Transverse colon (tissue), 4 donors: ENCODE results near the gene HMX1.

ENCODE experiments used
- CTCF ChIP-seq, 5 experiments: fragments of 200-600 bp in 3 of 5; fragments of 450-650 bp in 2 of 5; sonication (generic) in 3 of 5; IDR thresholded peaks; 1 replicate in 2 of 5; 2 replicates in 3 of 5; pipeline ENCODE4 v1.5.1; 2016 to 2017; ENCODE audit warnings: antibody characterized with exemption in 5 of 5, inconsistent platforms in 3 of 5, mild to moderate bottlenecking in 2 of 5, moderate library complexity in 1 of 5
- EP300 ChIP-seq: sonication (generic); formaldehyde crosslinking; IDR thresholded peaks from one replicate; pipeline ENCODE4 v1.6.1; 2017; ENCODE audit warnings: antibody characterized with exemption, low read depth
- POLR2A ChIP-seq: fragments of 450-650 bp; IDR thresholded peaks from one replicate; pipeline ENCODE4 v1.6.1; 2016; ENCODE audit warnings: antibody characterized with exemption, mild to moderate bottlenecking, moderate library complexity
- POLR2AphosphoS5 ChIP-seq, 3 donors: sonication (generic); formaldehyde crosslinking; IDR thresholded peaks; one replicate each; pipeline ENCODE4 v1.6.1; 2016; ENCODE audit warnings: antibody characterized with exemption in 3 of 3

- TF ChIP-seq POLR2A (no peak), CTCF (IDR thresholded peaks at IDR 0.05) (no peak), EP300 (no peak), POLR2AphosphoS5 (IDR thresholded peaks at IDR 0.05) (no peak)
Observed at GRCh38 chr4:8913121-8913857, 41.6 kb upstream of the HMX1 start.
